Measurements from ENCODE around the gene AGAP2. TPM values are rescaled to one million over a fixed set of nuclear protein-coding genes. Genes with fewer than 3 reads are reported as not detected.

Gene AGAP2
- total and polyA plus RNA-seq, 2 of the 8 experiments (the other 6 are each of a cell fraction or from before 2014, with no cell fraction given): 1.5 TPM

DNA sequence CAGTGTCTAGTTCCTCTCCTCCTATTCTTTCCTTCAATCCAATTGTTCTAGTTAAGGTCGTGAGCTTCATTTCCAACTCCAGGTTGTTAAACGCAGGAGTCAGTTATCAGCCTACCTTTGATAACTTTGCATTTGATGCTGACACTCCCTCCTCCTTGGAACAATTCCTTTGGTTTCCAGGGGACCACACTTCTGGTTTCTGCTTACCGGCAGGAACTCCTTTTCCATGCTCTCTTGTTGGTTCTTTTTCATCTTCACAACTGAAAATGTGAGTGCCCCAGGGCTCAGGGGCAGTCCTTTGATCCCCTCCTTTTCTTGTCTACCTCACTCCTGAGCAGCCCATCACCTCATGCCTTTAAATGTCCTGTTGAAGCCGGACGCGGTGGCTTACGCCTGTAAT lies 38.8 kb upstream of the AGAP2 start:
- Histone ChIP-seq H3K14ac (ENCODE audit: insufficient read length) (no peak overlapping the region), H4K20me1 (replicated peaks in 1 of 2; ENCODE audit: control insufficient read depth in 1 of 2, insufficient read depth in 2 of 2, low read length in 2 of 2) (no peaks in the 10 kb centered on the region), H3K18ac (ENCODE audit: extremely low read depth, low read length) (no peak overlapping the region), H3K56ac (replicated peaks; ENCODE audit: insufficient read length, low read depth, low read length) (no peak overlapping the region), H2BK12ac (ENCODE audit: low read depth, low read length) (no peak overlapping the region), H4K8ac (ENCODE audit: extremely low read depth, insufficient read depth, low read length) (no peak overlapping the region), H3K9ac (replicated peaks in 1 of 4; ENCODE audit: extremely low read depth in 1 of 4, low read depth in 3 of 4, low read length in 3 of 4) (no peak overlapping the region), H3K36me3 (ENCODE audit: control insufficient read depth in 2 of 4, insufficient read depth in 4 of 4, low read length in 3 of 4) (no peaks in the 10 kb centered on the region; a peak in 1 of 8 replicates), H3K4me3 (ENCODE audit: extremely low read depth in 1 of 4, insufficient read depth in 2 of 4, low read depth in 3 of 4, low read length in 4 of 4) (no peak overlapping the region), H2BK15ac (ENCODE audit: low read length) (no peak overlapping the region), H3K79me1 (ENCODE audit: low read depth, low read length) (no peaks in the 10 kb centered on the region), H3K23me2 (ENCODE audit: low read depth, low read length) (peaks cover 7% of the 10 kb centered on the region; the same call in 1 of the 2 replicates), H3K9me3 (ENCODE audit: insufficient read depth in 2 of 2, low read depth in 1 of 2, low read length in 1 of 2) (no peaks in the 10 kb centered on the region), H4K5ac (ENCODE audit: insufficient read length, low read depth, low read length) (no peak overlapping the region), H3K23ac (ENCODE audit: insufficient read length) (no peak overlapping the region), H3K4me2 (ENCODE audit: insufficient read depth in 1 of 2, low read depth in 2 of 2, low read length in 2 of 2) (no peak overlapping the region), H3K4ac (replicated peaks; ENCODE audit: insufficient read length, low read depth, low read length) (no peak overlapping the region), H2AFZ (ENCODE audit: low read length) (no peak overlapping the region), H2AK5ac (ENCODE audit: low read depth, low read length) (no peak overlapping the region), H3K4me1 (replicated peaks in 1 of 4; ENCODE audit: control insufficient read depth in 3 of 4, insufficient read depth in 4 of 4, low read length in 3 of 4) (no peaks in the 10 kb centered on the region), H2BK20ac (ENCODE audit: low read length) (no peak overlapping the region), H3K79me2 (ENCODE audit: control insufficient read depth in 1 of 2, insufficient read depth in 2 of 2, low read length in 2 of 2) (no peaks in the 10 kb centered on the region), H4K91ac (replicated peaks; ENCODE audit: insufficient read length, low read length) (no peak overlapping the region), H2BK120ac (replicated peaks; ENCODE audit: low read depth, low read length) (no peak overlapping the region), H2BK5ac (ENCODE audit: low read depth, low read length) (no peak overlapping the region), H3K27ac (ENCODE audit: low read depth, low read length) (no peak overlapping the region), H3K27me3 (replicated peaks in 1 of 4; ENCODE audit: control insufficient read depth in 3 of 4, extremely low read depth in 1 of 4, insufficient read depth in 3 of 4, low read length in 3 of 4) (peaks cover 0 to 4% (median 1%) of the 10 kb centered on the region in 4 experiments; a peak in 2 of 7 replicates)
- ChIA-PET POLR2A (ENCODE audit: partially characterized antibody) (interaction anchor here (1.3 kb wide), 1 partner anchor 11 kb away, joined by 3 read pairs; the partner anchor contains the start of gene CYP27B1), CTCF (ENCODE audit: partially characterized antibody) (interaction anchor here (1.5 to 4.7 kb wide), 5 partner anchors 10 to 25 kb away, joined by 5 to 28 read pairs (median 14); partner anchors contain the start of gene CYP27B1)
- DNase-seq (ENCODE audit: low read depth in 1 of 2, low spot score in 2 of 2) (no peak), FAIRE-seq (no peak)
- 83% methylated on average over 7 of the region's 7 CpGs; no CpG with 5 or more reads in 1 of the 2 experiments for WGBS, 2 experiments (ENCODE audit: extremely low coverage in 1 of 2, insufficient coverage in 1 of 2, insufficient read length in 1 of 2, insufficient replicate concordance in 2 of 2, low coverage in 1 of 2, low lambda C conversion rate in 2 of 2, missing lambda C conversion rate in 1 of 2)
- TF ChIP-seq, protein P1, sequence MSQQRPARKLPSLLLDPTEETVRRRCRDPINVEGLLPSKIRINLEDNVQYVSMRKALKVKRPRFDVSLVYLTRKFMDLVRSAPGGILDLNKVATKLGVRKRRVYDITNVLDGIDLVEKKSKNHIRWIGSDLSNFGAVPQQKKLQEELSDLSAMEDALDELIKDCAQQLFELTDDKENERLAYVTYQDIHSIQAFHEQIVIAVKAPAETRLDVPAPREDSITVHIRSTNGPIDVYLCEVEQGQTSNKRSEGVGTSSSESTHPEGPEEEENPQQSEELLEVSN (IDR thresholded peaks at IDR 0.05): no peak
- no peak for TF ChIP-seq CHD1 (IDR thresholded peaks at IDR 0.05; ENCODE audit: low read depth, low read length)
- TF ChIP-seq RAD21 (IDR thresholded peaks at IDR 0.05 in 1 of 2, conservative IDR thresholded peaks at IDR 0.05 in 1 of 2; ENCODE audit: low read depth in 2 of 2, low read length in 2 of 2): no peak
- no peak for TF ChIP-seq SIRT6 (IDR thresholded peaks at IDR 0.05; ENCODE audit: low read length)
- no peak for TF ChIP-seq NANOG (IDR thresholded peaks at IDR 0.05; ENCODE audit: insufficient read depth, low read depth, low read length, poor library complexity, severe bottlenecking)
- TF ChIP-seq, protein P2, sequence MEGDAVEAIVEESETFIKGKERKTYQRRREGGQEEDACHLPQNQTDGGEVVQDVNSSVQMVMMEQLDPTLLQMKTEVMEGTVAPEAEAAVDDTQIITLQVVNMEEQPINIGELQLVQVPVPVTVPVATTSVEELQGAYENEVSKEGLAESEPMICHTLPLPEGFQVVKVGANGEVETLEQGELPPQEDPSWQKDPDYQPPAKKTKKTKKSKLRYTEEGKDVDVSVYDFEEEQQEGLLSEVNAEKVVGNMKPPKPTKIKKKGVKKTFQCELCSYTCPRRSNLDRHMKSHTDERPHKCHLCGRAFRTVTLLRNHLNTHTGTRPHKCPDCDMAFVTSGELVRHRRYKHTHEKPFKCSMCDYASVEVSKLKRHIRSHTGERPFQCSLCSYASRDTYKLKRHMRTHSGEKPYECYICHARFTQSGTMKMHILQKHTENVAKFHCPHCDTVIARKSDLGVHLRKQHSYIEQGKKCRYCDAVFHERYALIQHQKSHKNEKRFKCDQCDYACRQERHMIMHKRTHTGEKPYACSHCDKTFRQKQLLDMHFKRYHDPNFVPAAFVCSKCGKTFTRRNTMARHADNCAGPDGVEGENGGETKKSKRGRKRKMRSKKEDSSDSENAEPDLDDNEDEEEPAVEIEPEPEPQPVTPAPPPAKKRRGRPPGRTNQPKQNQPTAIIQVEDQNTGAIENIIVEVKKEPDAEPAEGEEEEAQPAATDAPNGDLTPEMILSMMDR (IDR thresholded peaks at IDR 0.05; ENCODE audit: control extremely low read depth in 1 of 3, insufficient read depth in 1 of 3, low read depth in 1 of 3, low read length in 3 of 3): no peak
- TF ChIP-seq TBP (IDR thresholded peaks at IDR 0.05; ENCODE audit: low read depth, low read length): no peak
- TF ChIP-seq HDAC6 (IDR thresholded peaks at IDR 0.05; ENCODE audit: low read depth, low read length): no peak
- TF ChIP-seq, protein P3, sequence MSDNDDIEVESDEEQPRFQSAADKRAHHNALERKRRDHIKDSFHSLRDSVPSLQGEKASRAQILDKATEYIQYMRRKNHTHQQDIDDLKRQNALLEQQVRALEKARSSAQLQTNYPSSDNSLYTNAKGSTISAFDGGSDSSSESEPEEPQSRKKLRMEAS (IDR thresholded peaks at IDR 0.05): no peak
- TF ChIP-seq TCF12 (IDR thresholded peaks at IDR 0.05; ENCODE audit: low read depth, low read length): no peak
